Fibroblast of lung (primary cell): ENCODE results near the gene LSR. TPM values are rescaled to one million over a fixed set of nuclear protein-coding genes. Genes with fewer than 3 reads are reported as not detected.

Experiments used
- DNase-seq, 2 donors: peaks; one replicate each; pipeline versions ENCODE4 v3.0.0 to v3.0.0-alpha.2; 2010; ENCODE audit warnings: low read depth in 2 of 2
- H2AFZ ChIP-seq: 2 replicates; pipeline ENCODE4 v1.5.1; 2012; ENCODE audit warnings: low read length, control low read depth, inconsistent platforms
- H3K27ac ChIP-seq: 2 replicates; pipeline ENCODE4 v1.5.1; 2011; ENCODE audit warnings: low read length, control low read depth; ENCODE audit not compliant: insufficient read depth
- H3K27me3 ChIP-seq: 2 replicates; pipeline ENCODE4 v1.5.1; 2011; ENCODE audit warnings: mild to moderate bottlenecking, low read length; ENCODE audit not compliant: control insufficient read depth, insufficient read depth
- H3K36me3 ChIP-seq: 2 replicates; pipeline ENCODE4 v1.5.1; 2011; ENCODE audit warnings: low read length; ENCODE audit not compliant: control insufficient read depth, insufficient read depth
- H3K4me1 ChIP-seq: 2 replicates; pipeline ENCODE4 v1.5.1; 2011; ENCODE audit warnings: low read length; ENCODE audit not compliant: control insufficient read depth, insufficient read depth; ENCODE audit errors: extremely low read depth
- H3K4me2 ChIP-seq: 2 replicates; pipeline ENCODE4 v1.5.1; 2011; ENCODE audit warnings: low read length, control low read depth; ENCODE audit not compliant: insufficient read depth; ENCODE audit errors: extremely low read depth
- H3K4me3 ChIP-seq, 4 experiments: fragments of 200-600 bp in 1 of 4; sonication (generic) in 1 of 4; replicated peaks in 1 of 4; 2 replicates each; pipeline ENCODE4 v1.5.1; 2011 to 2016; ENCODE audit warnings: low read length in 4 of 4, low read depth in 3 of 4, mild to moderate bottlenecking in 3 of 4, control low read depth in 2 of 4, inconsistent platforms in 1 of 4, mixed read lengths in 1 of 4; ENCODE audit not compliant: insufficient read depth in 1 of 4; ENCODE audit errors: control extremely low read depth in 1 of 4
- H3K79me2 ChIP-seq: 2 replicates; pipeline ENCODE4 v1.5.1; 2012; ENCODE audit warnings: mild to moderate bottlenecking, low read length, inconsistent platforms; ENCODE audit not compliant: control insufficient read depth, insufficient read depth
- H3K9ac ChIP-seq: 2 replicates; pipeline ENCODE4 v1.5.1; 2011; ENCODE audit warnings: mild to moderate bottlenecking, low read length, control low read depth; ENCODE audit not compliant: insufficient read depth
- H3K9me3 ChIP-seq: 2 replicates; pipeline ENCODE4 v1.5.1; 2012; ENCODE audit warnings: low read depth, low read length; ENCODE audit not compliant: control insufficient read depth, insufficient read depth
- H4K20me1 ChIP-seq: 2 replicates; pipeline ENCODE4 v1.5.1; 2011; ENCODE audit warnings: low read length; ENCODE audit not compliant: control insufficient read depth, insufficient read depth; ENCODE audit errors: extremely low read depth
- CTCF ChIP-seq, 2 donors: IDR thresholded peaks in 1 of 2; conservative IDR thresholded peaks in 1 of 2; 1 replicate in 1 of 2; 2 replicates in 1 of 2; pipeline ENCODE4 v1.5.1; 2011 to 2012; ENCODE audit warnings: low read length in 2 of 2, control low read depth in 1 of 2, inconsistent platforms in 1 of 2, low read depth in 1 of 2, mild to moderate bottlenecking in 1 of 2
- EZH2 ChIP-seq: IDR thresholded peaks from 2 replicates; pipeline ENCODE4 v1.5.1; 2012; ENCODE audit warnings: low read length, control low read depth, mild to moderate bottlenecking; ENCODE audit errors: missing control alignments
- polyA plus RNA-seq, 2 donors: library from polyadenylated mRNA; depleted of rRNA in 1 of 2; stranded (reverse) in 1 of 2; unstranded in 1 of 2; fragments of >200 nt; gene quantifications; 2 replicates each; pipeline ENCODE4 v1.2.1, GENCODE V29; 2011 to 2012; ENCODE audit warnings: missing spikeins in 1 of 2
- total RNA-seq: library from RNA; depleted of rRNA; stranded (reverse); fragments of >200 nt; gene quantifications from 2 replicates; pipeline ENCODE4 v1.2.1, GENCODE V29; 2014

Gene LSR
- total and polyA plus RNA-seq, 2 donors (not counting 1 experiment from before 2014, with no cell fraction given), result 0.31 to 0.33 TPM

GRCh38 chr19:35206379-35206778, 42.4 kb upstream of the LSR start:
- Histone ChIP-seq H3K36me3 (no peaks in the 10 kb centered on the region), H3K4me1 (no peaks in the 10 kb centered on the region), H2AFZ (no peak overlapping the region), H3K27ac (no peak overlapping the region), H3K4me2 (no peak overlapping the region), H3K79me2 (no peaks in the 10 kb centered on the region), H3K9me3 (no peaks in the 10 kb centered on the region), H3K27me3 (no peaks in the 10 kb centered on the region), H3K9ac (no peak overlapping the region), H3K4me3 (no peak overlapping the region), H4K20me1 (no peaks in the 10 kb centered on the region)
- TF ChIP-seq CTCF (conservative IDR thresholded peaks at IDR 0.05 in 1 of 2, IDR thresholded peaks at IDR 0.05 in 1 of 2; ENCODE audit: low read depth in 1 of 2, low read length in 2 of 2) (no peak), EZH2 (no peak)
- no peak for DNase-seq

GRCh38 chr19:35206855-35207254, 41.9 kb upstream of the LSR start:
- H3K4me3 ChIP-seq, result no peak overlapping the region

GRCh38 chr19:35207391-35207871, 41.4 kb upstream of the LSR start:
- Histone ChIP-seq H3K79me2 (no peaks in the 10 kb centered on the region), H3K9ac (no peak overlapping the region)
- DNase-seq, result no peak

More at GRCh38 chr19:35206855-35207254, 41.9 kb upstream of the LSR start:
- no peak for TF ChIP-seq CTCF (conservative IDR thresholded peaks at IDR 0.05 in 1 of 2, IDR thresholded peaks at IDR 0.05 in 1 of 2; ENCODE audit: low read depth in 1 of 2, low read length in 2 of 2)
- no peak for TF ChIP-seq EZH2
- no peak overlapping the region for H3K27ac ChIP-seq
- no peaks in the 10 kb centered on the region for H3K9me3 ChIP-seq
- H3K9ac ChIP-seq, result no peak overlapping the region
- DNase-seq, result no peak
- H3K4me1 ChIP-seq, result no peaks in the 10 kb centered on the region
- H3K79me2 ChIP-seq, result no peaks in the 10 kb centered on the region
- H2AFZ ChIP-seq, result no peak overlapping the region
- no peaks in the 10 kb centered on the region for H4K20me1 ChIP-seq
- H3K36me3 ChIP-seq, result no peaks in the 10 kb centered on the region
- no peaks in the 10 kb centered on the region for H3K27me3 ChIP-seq
- H3K4me2 ChIP-seq, result no peak overlapping the region

More at GRCh38 chr19:35207391-35207871, 41.4 kb upstream of the LSR start:
- TF ChIP-seq EZH2, result no peak
- TF ChIP-seq CTCF (conservative IDR thresholded peaks at IDR 0.05 in 1 of 2, IDR thresholded peaks at IDR 0.05 in 1 of 2; ENCODE audit: low read depth in 1 of 2, low read length in 2 of 2), result no peak
- Histone ChIP-seq H3K4me1 (no peaks in the 10 kb centered on the region), H4K20me1 (no peaks in the 10 kb centered on the region), H3K4me2 (no peak overlapping the region), H3K27me3 (no peaks in the 10 kb centered on the region), H2AFZ (no peak overlapping the region), H3K36me3 (no peaks in the 10 kb centered on the region), H3K4me3 (no peak overlapping the region), H3K27ac (no peak overlapping the region), H3K9me3 (no peaks in the 10 kb centered on the region)
